ENCODE data around the gene GORASP1.

DNA sequence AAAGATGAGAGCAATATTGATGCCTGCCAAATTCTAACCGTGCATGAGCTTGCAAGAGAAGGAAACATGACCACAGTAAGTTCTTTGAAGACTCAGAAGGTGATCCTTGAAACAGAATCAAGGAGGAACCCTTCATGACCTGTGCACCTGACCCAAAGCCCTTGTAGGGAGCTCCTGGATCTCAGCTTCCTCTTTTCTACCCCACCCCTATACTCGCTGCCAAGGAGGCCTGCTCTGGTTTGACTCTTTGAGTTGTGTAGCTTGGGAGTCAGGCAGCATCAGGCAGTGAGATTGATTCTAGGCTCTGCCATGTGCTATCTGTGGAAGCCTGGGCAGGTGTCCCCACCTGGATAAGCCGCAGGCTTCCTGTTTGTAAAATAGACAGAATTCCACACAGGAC, 10.7 kb upstream of the GORASP1 start:
- TF ChIP-seq CTCF (IDR thresholded peaks at IDR 0.05) (no peak), POLR2AphosphoS5 (IDR thresholded peaks at IDR 0.05) (no peak)
